K562 (cell line): Measurements from ENCODE around the gene PYGB. TPM values are rescaled to one million over a fixed set of nuclear protein-coding genes. Genes with fewer than 3 reads are reported as not detected.

ENCODE experiments used
- CBFA2T2 ChIP-seq: fragments of 450-650 bp; conservative IDR thresholded peaks from 2 replicates; pipeline ENCODE4 v1.6.1; 2017; ENCODE audit warnings: mild to moderate bottlenecking
- CHD1 ChIP-seq: fragments of 200-600 bp; sonication (generic); IDR thresholded peaks from one replicate; pipeline ENCODE4 v1.6.1; 2012; ENCODE audit warnings: mild to moderate bottlenecking, moderate library complexity, low read length, inconsistent platforms
- GABPB2 ChIP-seq: fragments of 250-450 bp; sonication (Bioruptor Pico); conservative IDR thresholded peaks from 2 replicates; pipeline ENCODE4 v1.5.1; 2021; ENCODE audit warnings: mild to moderate bottlenecking
- GTF2B ChIP-seq: IDR thresholded peaks from 2 replicates; pipeline ENCODE4 v1.6.1; 2011; ENCODE audit not compliant: insufficient read length; ENCODE audit errors: extremely low read depth
- HDAC8 ChIP-seq: fragments of 450-650 bp; IDR thresholded peaks from 2 replicates; pipeline ENCODE4 v1.6.1; 2016; ENCODE audit warnings: mild to moderate bottlenecking, missing genetic modification characterization, moderate library complexity, missing compliant biosample characterization
- MCM7 ChIP-seq, 2 experiments: fragments of 450-650 bp; IDR thresholded peaks; 2 replicates each; pipeline ENCODE4 v1.6.1; 2016 to 2018
- MEF2A ChIP-seq: IDR thresholded peaks from 2 replicates; pipeline ENCODE4 v1.6.1; 2011; ENCODE audit warnings: low read depth, mild to moderate bottlenecking, low read length, moderate library complexity; ENCODE audit not compliant: control insufficient read depth
- MTA3 ChIP-seq: fragments of 450-650 bp; formaldehyde crosslinking; IDR thresholded peaks from 2 replicates; pipeline ENCODE4 v1.6.1; 2017; ENCODE audit warnings: mild to moderate bottlenecking, borderline replicate concordance
- MXI1 ChIP-seq: IDR thresholded peaks from 2 replicates; pipeline ENCODE4 v1.6.1; 2011; ENCODE audit warnings: low read depth, mild to moderate bottlenecking, improper control_type of control experiment, low read length
- POLR2B ChIP-seq: fragments of 450-650 bp; IDR thresholded peaks from 2 replicates; pipeline ENCODE4 v1.6.1; 2018; ENCODE audit warnings: low read depth; ENCODE audit not compliant: partially characterized antibody
- PYGO2 ChIP-seq: fragments of 450-650 bp; IDR thresholded peaks from 2 replicates; pipeline ENCODE4 v1.6.1; 2016; ENCODE audit warnings: mild to moderate bottlenecking, missing genetic modification characterization, moderate library complexity, missing compliant biosample characterization
- THRB ChIP-seq: fragments of 450-650 bp; formaldehyde crosslinking; conservative IDR thresholded peaks from 2 replicates; pipeline ENCODE4 v1.4.0; 2022; ENCODE audit warnings: mild to moderate bottlenecking, missing genetic modification characterization
- WHSC1 ChIP-seq: IDR thresholded peaks from one replicate; pipeline ENCODE4 v1.6.1; 2012; ENCODE audit warnings: low read length, control low read depth, inconsistent platforms
- ZC3H11A ChIP-seq: IDR thresholded peaks from 2 replicates; pipeline ENCODE4 v1.6.1; 2012; ENCODE audit warnings: low read depth, low read length, improper control_type of control experiment
- ZNF143 ChIP-seq: sonication (generic); formaldehyde crosslinking; IDR thresholded peaks from 2 replicates; pipeline ENCODE4 v1.9.0; 2022; ENCODE audit warnings: mild to moderate bottlenecking, missing genetic modification reagents
- ZNF518B ChIP-seq: fragments of 250-450 bp; sonication (Bioruptor Pico); IDR thresholded peaks from 2 replicates; pipeline ENCODE4 v1.5.0; 2021; ENCODE audit warnings: mild to moderate bottlenecking, moderate library complexity
- ZNF644 ChIP-seq: fragments of 200-800 bp; sonication (Bioruptor generic); IDR thresholded peaks from 2 replicates; pipeline ENCODE4 v1.6.1; 2016; ENCODE audit warnings: low read depth, missing genetic modification characterization, missing compliant biosample characterization
- ZNF778 ChIP-seq: fragments of 450-650 bp; formaldehyde crosslinking; IDR thresholded peaks from 2 replicates; pipeline ENCODE4 v1.4.0; 2020; ENCODE audit warnings: mild to moderate bottlenecking, moderate library complexity
- polyA plus RNA-seq, 8 experiments: library from polyadenylated mRNA; depleted of rRNA in 4 of 8; stranded (reverse) in 5 of 8; unstranded in 3 of 8; fragments of >200 nt; fragmentation: Nextera tagmentation in 2 of 8; fragmentation: Illumina TruSeq in 1 of 8; extraction: Ambion mirVana in 2 of 8; extraction: Trizol in 1 of 8; gene quantifications; 2 replicates each; pipeline versions ENCODE4 v1.2.1 to v1.2.3, GENCODE V29; 2011 to 2014; ENCODE audit warnings: inconsistent platforms in 1 of 8, missing spikeins in 1 of 8
- total RNA-seq, 7 experiments: library from RNA; depleted of rRNA in 6 of 7; stranded (reverse); fragments of >200 nt in 6 of 7; fragmentation: Illumina TruSeq in 2 of 7; extraction: Trizol in 2 of 7; gene quantifications; 2 replicates each; pipeline versions ENCODE4 v1.2.1 to v1.2.3, GENCODE V29; 2011 to 2021; ENCODE audit warnings: low replicate concordance in 1 of 7
- TF ChIP-seq, protein P1 (sequence below): fragments of 250-450 bp; sonication (Bioruptor Pico); IDR thresholded peaks from 2 replicates; pipeline ENCODE4 v1.4.0; 2020; ENCODE audit warnings: mild to moderate bottlenecking

Gene PYGB
- total and polyA plus RNA-seq, 9 of the 15 experiments (the other 6 are each of a cell fraction or from before 2014, with no cell fraction given): 0.34 to 18.0 (median 9.8) TPM

DNA sequence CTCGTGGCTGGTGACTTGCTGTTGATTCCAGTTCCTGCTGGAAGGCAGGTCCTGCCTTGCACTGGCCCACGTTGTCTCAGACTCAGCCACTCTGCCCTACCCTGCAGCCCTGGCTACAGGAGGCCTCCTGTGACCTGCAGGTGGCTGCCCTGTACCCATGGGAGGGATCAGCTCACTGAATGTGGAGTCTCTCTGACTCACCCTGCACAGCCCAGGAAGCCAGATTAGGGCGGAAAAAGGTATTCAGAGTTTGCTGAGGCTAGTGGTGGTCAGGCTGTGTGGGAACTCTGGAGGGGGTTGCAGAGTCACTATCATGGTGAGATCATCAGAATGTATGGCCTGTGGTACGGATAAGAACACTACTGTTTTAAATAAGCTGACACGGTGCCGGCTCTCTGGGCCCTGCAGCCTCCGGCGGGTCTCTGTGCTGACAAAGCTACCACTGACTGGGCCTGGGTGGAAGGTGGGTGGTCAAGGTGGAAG lies 24.7 kb upstream of the PYGB start (continued):
- TF ChIP-seq CBFA2T2 (peak; percentile 60), ZNF518B (CRISPR knock-in tag) (no peak), MCM7 (IDR thresholded peaks at IDR 0.05) (no peak), ZNF644 (no peak), MTA3 (peak; percentile 44; the same call in 1 of the 2 replicates), ZNF143 (CRISPR knock-in tag) (no peak), MEF2A (no peak), MXI1 (no peak), ZNF778 (no peak), THRB (CRISPR knock-in tag) (no peak), GTF2B (no peak), WHSC1 (no peak), ZC3H11A (no peak), GABPB2 (CRISPR knock-in tag) (no peak), POLR2B (no peak), HDAC8 (no peak), CHD1 (no peak), PYGO2 (tag) (no peak)
- TF ChIP-seq, protein P1, sequence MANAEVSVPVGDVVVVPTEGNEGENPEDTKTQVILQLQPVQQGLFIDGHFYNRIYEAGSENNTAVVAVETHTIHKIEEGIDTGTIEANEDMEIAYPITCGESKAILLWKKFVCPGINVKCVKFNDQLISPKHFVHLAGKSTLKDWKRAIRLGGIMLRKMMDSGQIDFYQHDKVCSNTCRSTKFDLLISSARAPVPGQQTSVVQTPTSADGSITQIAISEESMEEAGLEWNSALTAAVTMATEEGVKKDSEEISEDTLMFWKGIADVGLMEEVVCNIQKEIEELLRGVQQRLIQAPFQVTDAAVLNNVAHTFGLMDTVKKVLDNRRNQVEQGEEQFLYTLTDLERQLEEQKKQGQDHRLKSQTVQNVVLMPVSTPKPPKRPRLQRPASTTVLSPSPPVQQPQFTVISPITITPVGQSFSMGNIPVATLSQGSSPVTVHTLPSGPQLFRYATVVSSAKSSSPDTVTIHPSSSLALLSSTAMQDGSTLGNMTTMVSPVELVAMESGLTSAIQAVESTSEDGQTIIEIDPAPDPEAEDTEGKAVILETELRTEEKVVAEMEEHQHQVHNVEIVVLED (CRISPR knock-in tag): no peak
